Gastroesophageal sphincter (tissue), 3 donors: ENCODE measurements around the gene SEMA4D.

Source experiments
- POLR2A ChIP-seq, 2 donors: fragments of 450-650 bp; IDR thresholded peaks; one replicate each; pipeline ENCODE4 v1.6.1; 2017; ENCODE audit warnings: antibody characterized with exemption in 2 of 2, mild to moderate bottlenecking in 2 of 2, moderate library complexity in 1 of 2
- TF ChIP-seq, protein P1 (sequence below), 4 experiments: fragments of 200-600 bp in 2 of 4; fragments of 450-650 bp in 2 of 4; sonication (generic) in 1 of 4; IDR thresholded peaks; one replicate each; pipeline ENCODE4 v1.5.1; 2017 to 2019; ENCODE audit warnings: antibody characterized with exemption in 4 of 4, mild to moderate bottlenecking in 2 of 4, moderate library complexity in 2 of 4

GRCh38 chr9:89466451-89467277 lies 31.2 kb downstream of the SEMA4D start:
- TF ChIP-seq, protein P1, sequence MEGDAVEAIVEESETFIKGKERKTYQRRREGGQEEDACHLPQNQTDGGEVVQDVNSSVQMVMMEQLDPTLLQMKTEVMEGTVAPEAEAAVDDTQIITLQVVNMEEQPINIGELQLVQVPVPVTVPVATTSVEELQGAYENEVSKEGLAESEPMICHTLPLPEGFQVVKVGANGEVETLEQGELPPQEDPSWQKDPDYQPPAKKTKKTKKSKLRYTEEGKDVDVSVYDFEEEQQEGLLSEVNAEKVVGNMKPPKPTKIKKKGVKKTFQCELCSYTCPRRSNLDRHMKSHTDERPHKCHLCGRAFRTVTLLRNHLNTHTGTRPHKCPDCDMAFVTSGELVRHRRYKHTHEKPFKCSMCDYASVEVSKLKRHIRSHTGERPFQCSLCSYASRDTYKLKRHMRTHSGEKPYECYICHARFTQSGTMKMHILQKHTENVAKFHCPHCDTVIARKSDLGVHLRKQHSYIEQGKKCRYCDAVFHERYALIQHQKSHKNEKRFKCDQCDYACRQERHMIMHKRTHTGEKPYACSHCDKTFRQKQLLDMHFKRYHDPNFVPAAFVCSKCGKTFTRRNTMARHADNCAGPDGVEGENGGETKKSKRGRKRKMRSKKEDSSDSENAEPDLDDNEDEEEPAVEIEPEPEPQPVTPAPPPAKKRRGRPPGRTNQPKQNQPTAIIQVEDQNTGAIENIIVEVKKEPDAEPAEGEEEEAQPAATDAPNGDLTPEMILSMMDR (IDR thresholded peaks at IDR 0.05): no peak
- TF ChIP-seq POLR2A (IDR thresholded peaks at IDR 0.05): no peak
